ENCODE data around the gene ANKS1A.

GRCh38 chr6:35067234-35067633 lies 178.2 kb downstream of the ANKS1A start:
- no peak for TF ChIP-seq POLR2AphosphoS5 (IDR thresholded peaks at IDR 0.05)
- TF ChIP-seq POLR2A (IDR thresholded peaks at IDR 0.05), result no peak
- no peak for TF ChIP-seq CTCF (IDR thresholded peaks at IDR 0.05)
